HPDE6-E6E7 (cell line): Measurements from ENCODE around the gene TMEM255B.
A peak's percentile ranks its signal among the peaks of the same experiment; 100 is the strongest.
"Not testable (repeated sequence)": the region's sequence is repeated elsewhere in the genome, so short reads cannot be mapped to it uniquely, and the experiment has no call there.

Experiments
- DNase-seq: peaks from one replicate; pipeline ENCODE4 v3.0.0; 2011; ENCODE audit warnings: missing footprints; ENCODE audit errors: extremely low spot score

Gene TMEM255B

GRCh38 chr13:113833111-113833830, 74.2 kb downstream of the TMEM255B start:
- no peak for DNase-seq

- DNase-seq = not testable (repeated sequence)
These were observed 75.0 kb downstream of the TMEM255B start for GRCh38 chr13:113834006-113834405.

- DNase-seq = no peak
These were observed 75.6 kb downstream of the TMEM255B start for GRCh38 chr13:113834496-113835200.

- DNase-seq = no peak
These were observed 76.6 kb downstream of the TMEM255B start for GRCh38 chr13:113835461-113836270.

GRCh38 chr13:113836768-113837559, 77.9 kb downstream of the TMEM255B start:
- peak; percentile 76 for DNase-seq

- peak; percentile 96 for DNase-seq
These were observed 78.7 kb downstream of the TMEM255B start for GRCh38 chr13:113837560-113838355.

GRCh38 chr13:113838711-113839201, 79.7 kb downstream of the TMEM255B start:
- no peak for DNase-seq

GRCh38 chr13:113839536-113840204, 80.6 kb downstream of the TMEM255B start:
- no peak for DNase-seq

GRCh38 chr13:113840541-113841352, 81.7 kb downstream of the TMEM255B start:
- no peak for DNase-seq

GRCh38 chr13:113841353-113841650, 82.3 kb downstream of the TMEM255B start:
- no peak for DNase-seq

GRCh38 chr13:113842336-113843062, 83.5 kb downstream of the TMEM255B start:
- no peak for DNase-seq

GRCh38 chr13:113843063-113843654, 84.1 kb downstream of the TMEM255B start:
- no peak for DNase-seq

- DNase-seq = no peak
These were observed 85.0 kb downstream of the TMEM255B start for GRCh38 chr13:113843864-113844556.

GRCh38 chr13:113845055-113845454, 86.0 kb downstream of the TMEM255B start:
- DNase-seq = no peak

GRCh38 chr13:113845723-113846635, 87.0 kb downstream of the TMEM255B start:
- DNase-seq = no peak

GRCh38 chr13:113846636-113847318, 87.8 kb downstream of the TMEM255B start:
- DNase-seq = no peak
